ENCODE measurements around the gene FAM174B.

FAM174B gene

DNA sequence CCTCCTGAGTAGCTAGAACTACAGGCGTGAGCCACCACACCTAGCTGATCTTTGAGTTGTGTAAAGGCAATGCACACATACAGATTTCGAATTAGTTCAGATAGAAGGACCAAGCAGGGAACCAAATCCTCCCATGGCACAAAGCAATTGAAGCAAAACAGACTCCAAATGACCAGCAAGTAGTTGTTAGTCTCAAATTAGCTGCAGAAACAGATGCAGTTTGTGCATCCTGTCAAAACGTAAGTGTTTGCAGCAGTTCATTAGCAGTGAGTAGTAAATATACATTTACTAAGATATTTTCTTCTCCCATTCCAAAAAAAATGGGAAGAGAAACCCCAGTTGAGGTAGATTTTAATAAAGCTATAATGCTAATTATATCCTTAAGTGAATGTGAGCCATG lies 15.8 kb upstream of the FAM174B start:
- TF ChIP-seq, protein P1, sequence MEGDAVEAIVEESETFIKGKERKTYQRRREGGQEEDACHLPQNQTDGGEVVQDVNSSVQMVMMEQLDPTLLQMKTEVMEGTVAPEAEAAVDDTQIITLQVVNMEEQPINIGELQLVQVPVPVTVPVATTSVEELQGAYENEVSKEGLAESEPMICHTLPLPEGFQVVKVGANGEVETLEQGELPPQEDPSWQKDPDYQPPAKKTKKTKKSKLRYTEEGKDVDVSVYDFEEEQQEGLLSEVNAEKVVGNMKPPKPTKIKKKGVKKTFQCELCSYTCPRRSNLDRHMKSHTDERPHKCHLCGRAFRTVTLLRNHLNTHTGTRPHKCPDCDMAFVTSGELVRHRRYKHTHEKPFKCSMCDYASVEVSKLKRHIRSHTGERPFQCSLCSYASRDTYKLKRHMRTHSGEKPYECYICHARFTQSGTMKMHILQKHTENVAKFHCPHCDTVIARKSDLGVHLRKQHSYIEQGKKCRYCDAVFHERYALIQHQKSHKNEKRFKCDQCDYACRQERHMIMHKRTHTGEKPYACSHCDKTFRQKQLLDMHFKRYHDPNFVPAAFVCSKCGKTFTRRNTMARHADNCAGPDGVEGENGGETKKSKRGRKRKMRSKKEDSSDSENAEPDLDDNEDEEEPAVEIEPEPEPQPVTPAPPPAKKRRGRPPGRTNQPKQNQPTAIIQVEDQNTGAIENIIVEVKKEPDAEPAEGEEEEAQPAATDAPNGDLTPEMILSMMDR (IDR thresholded peaks at IDR 0.05; ENCODE audit: low read depth, low read length): no peak
- no peak overlapping the region for H3K4me3 ChIP-seq (ENCODE audit: low read depth, low read length)

DNA sequence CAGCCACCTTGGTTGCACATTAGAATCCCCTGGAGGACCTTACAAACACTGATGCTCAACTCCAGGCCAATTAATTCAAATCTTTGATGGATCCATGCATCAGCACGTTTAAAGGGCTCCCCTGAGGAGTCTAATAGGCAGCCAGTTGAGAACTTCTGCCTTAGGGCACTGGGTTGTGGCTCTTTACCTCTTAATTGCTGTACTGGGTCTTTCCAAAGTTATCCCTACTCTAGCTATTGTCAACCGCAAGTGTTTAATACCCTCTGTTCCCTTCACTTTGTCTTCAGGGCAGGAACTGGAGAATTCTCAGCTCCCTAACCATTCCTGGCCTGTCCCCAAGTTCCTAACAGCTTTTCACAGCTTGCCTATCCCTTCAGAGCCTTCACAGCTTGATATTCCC lies 15.0 kb upstream of the FAM174B start:
- TF ChIP-seq, protein P1 (IDR thresholded peaks at IDR 0.05; ENCODE audit: low read depth, low read length): no peak
- H3K4me3 ChIP-seq (ENCODE audit: low read depth, low read length): no peak overlapping the region

DNA sequence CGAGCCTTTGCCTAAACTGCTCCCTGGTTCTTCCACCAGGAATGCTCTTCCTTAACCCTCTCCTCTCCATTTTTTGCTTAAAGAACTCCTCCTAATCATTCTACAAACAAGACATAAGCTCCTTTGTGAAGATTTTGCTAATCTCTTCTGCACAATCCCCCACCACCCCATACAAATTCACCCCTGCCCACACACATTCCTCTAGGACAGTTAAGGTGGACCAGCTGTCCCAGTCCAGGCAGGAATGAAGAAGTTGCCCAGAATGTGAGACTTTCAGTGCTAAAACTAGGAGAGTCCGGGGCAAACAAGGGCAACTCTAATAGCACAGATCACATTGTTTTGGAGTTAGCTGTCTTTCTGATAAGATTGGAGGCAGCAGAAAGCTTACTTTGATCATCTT lies 13.9 kb upstream of the FAM174B start:
- TF ChIP-seq, protein P1 (IDR thresholded peaks at IDR 0.05; ENCODE audit: low read depth, low read length): no peak
- no peak overlapping the region for H3K4me3 ChIP-seq (ENCODE audit: low read depth, low read length)

DNA sequence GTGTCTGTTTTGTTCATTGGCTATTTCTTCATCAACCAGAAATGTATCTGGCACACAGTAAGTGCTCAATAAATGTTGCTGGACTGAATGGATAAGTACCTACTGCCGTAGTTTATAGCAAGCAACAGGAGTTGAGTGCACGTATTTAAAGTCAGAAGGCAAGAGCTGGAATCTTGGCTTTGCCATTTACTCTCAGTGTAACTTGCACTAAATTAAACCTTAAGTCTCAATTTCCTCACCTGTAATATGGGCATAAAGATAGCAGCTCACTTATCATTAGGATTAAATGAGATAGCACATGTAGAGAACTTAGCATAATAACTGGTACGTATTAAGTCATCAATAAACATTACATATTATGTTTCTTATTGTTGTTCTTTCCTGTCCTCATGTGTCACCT lies 13.0 kb upstream of the FAM174B start:
- TF ChIP-seq, protein P1 (IDR thresholded peaks at IDR 0.05; ENCODE audit: low read depth, low read length): no peak

DNA sequence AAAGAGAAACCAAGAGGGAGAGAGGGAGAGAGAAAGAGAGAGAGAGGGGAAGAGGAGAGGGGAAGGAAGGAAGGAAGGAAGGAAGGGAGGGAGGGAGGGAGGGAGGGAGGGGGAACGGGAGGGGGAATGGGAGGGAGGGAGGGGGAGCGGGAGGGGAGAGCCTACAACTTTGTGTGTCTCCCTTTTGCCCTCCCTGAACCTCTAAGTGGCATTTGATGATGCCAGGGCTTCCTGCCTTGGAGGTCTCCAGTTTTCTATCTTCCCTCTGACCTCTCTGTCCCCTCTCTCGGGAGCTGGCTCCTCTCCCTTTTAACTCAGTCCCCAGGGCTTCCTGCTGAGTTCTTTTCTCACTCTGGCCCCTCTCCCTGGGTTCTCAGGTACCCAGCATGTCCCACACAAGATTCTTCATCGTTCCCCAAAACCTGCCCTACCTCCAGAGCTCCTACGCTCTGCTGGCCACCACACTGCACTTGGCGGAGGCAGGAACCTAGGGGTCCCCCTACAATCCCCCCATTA lies 12.5 kb upstream of the FAM174B start:
- H3K4me3 ChIP-seq (ENCODE audit: low read depth, low read length): no peak overlapping the region
- TF ChIP-seq, protein P1 (IDR thresholded peaks at IDR 0.05; ENCODE audit: low read depth, low read length): no peak

More for the DNA sequence above, 13.0 kb upstream of the FAM174B start:
- no peak overlapping the region for H3K4me3 ChIP-seq (ENCODE audit: low read depth, low read length)

DNA sequence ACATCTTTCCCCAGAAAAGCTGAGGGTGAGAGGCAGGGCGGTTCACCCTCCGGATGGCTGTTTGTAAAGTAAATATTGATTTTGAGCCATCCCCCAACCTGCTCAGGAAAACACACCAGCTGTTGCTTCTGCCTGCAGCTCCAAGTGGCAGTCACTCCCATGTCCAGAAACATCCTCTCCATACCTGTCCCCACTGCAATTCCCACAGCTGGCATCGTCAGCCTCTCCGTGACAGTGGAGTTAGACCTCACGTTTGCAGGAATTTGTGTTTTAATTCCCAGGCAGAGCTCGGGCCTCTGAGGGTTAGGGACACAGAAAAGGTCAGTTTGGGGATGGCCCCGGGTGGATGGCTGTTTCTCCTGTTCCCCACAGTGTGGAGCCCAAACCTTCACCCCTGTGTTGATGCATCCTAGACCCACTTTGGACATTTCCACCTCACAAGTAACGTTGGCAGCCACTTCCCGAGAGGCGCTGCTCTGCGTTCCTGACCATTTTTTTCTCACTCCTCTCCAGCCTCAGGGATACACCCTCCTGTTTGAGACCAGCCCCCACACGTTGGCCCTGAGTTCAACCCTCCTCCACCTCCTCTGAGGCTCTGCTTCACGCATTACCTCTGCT lies 11.8 kb upstream of the FAM174B start:
- H3K4me3 ChIP-seq (ENCODE audit: low read depth, low read length): no peak overlapping the region
- TF ChIP-seq, protein P1 (IDR thresholded peaks at IDR 0.05; ENCODE audit: low read depth, low read length): no peak

DNA sequence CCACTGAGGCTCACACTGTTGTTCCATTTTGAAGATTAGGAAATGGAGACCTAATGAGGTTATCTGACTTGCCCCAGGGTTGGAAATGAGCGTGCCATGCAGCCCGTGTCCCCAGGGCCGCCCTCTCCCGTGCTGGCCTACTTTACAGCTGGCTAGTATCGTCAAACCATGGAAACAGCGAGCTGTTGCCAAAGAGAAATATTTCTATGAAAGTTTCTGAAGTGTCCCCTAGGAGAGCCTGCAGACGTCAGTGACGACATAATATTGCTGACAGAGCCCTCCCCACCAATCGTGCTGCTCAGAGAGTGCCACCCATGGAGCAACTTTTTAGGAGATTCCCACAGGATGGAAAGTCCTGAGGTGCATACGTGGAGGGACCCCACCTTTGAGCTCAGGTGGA lies 11.2 kb upstream of the FAM174B start:
- TF ChIP-seq, protein P1 (IDR thresholded peaks at IDR 0.05; ENCODE audit: low read depth, low read length): no peak
- H3K4me3 ChIP-seq (ENCODE audit: low read depth, low read length): no peak overlapping the region
